GM10847 (cell line): ENCODE data around the gene C1QTNF8.

Experiments
- POLR2A ChIP-seq: IDR thresholded peaks from 2 replicates; pipeline ENCODE4 v1.6.1; 2011; ENCODE audit not compliant: insufficient read length; ENCODE audit errors: extremely low read depth

The C1QTNF8 gene

GRCh38 chr16:1102921-1103635, 7.0 kb upstream of the C1QTNF8 start:
- TF ChIP-seq POLR2A: no peak

GRCh38 chr16:1102333-1102700, 6.3 kb upstream of the C1QTNF8 start:
- no peak for TF ChIP-seq POLR2A

GRCh38 chr16:1101573-1102332, 5.7 kb upstream of the C1QTNF8 start:
- no peak for TF ChIP-seq POLR2A

- TF ChIP-seq POLR2A: no peak
These were observed 5.1 kb upstream of the C1QTNF8 start for GRCh38 chr16:1101133-1101532.

- TF ChIP-seq POLR2A: no peak
These were observed 4.2 kb upstream of the C1QTNF8 start for GRCh38 chr16:1100084-1100800.

- TF ChIP-seq POLR2A: no peak
These were observed 3.4 kb upstream of the C1QTNF8 start for GRCh38 chr16:1099189-1100083.

GRCh38 chr16:1098266-1098991, 2.4 kb upstream of the C1QTNF8 start:
- TF ChIP-seq POLR2A: no peak

GRCh38 chr16:1097800-1098199, 1.8 kb upstream of the C1QTNF8 start:
- TF ChIP-seq POLR2A: no peak

- TF ChIP-seq POLR2A: no peak
These were observed 1.1 kb upstream of the C1QTNF8 start for GRCh38 chr16:1097156-1097555.

GRCh38 chr16:1095450-1096168, 435 bp downstream of the C1QTNF8 start:
- TF ChIP-seq POLR2A: no peak

- TF ChIP-seq POLR2A: no peak
These were observed 1.2 kb downstream of the C1QTNF8 start for GRCh38 chr16:1094601-1095449.

GRCh38 chr16:1094124-1094479, 1.9 kb downstream of the C1QTNF8 start:
- no peak for TF ChIP-seq POLR2A
